ENCODE measurements around the gene OR6C75.

Gene OR6C75

GRCh38 chr12:55365086-55365485, 2.3 kb downstream of the OR6C75 start:
- POLR2A ChIA-PET = no interaction called here
- TF ChIP-seq NFRKB (IDR thresholded peaks at IDR 0.05) (no peak), FOXK2 (IDR thresholded peaks at IDR 0.05) (no peak), LEF1 (IDR thresholded peaks at IDR 0.05; ENCODE audit: borderline replicate concordance) (no peak), FOXA1 (IDR thresholded peaks at IDR 0.05) (no peak), BHLHE40 (IDR thresholded peaks at IDR 0.05; ENCODE audit: borderline replicate concordance) (no peak), CTBP1 (IDR thresholded peaks at IDR 0.05; ENCODE audit: borderline replicate concordance) (no peak), TARDBP (IDR thresholded peaks at IDR 0.05) (no peak), ZNF384 (IDR thresholded peaks at IDR 0.05) (no peak), SP1 (IDR thresholded peaks at IDR 0.05) (no peak), L3MBTL2 (conservative IDR thresholded peaks at IDR 0.05) (no peak), FOXM1 (IDR thresholded peaks at IDR 0.05; ENCODE audit: borderline replicate concordance) (no peak), HDGF (IDR thresholded peaks at IDR 0.05; ENCODE audit: borderline replicate concordance) (no peak), SUZ12 (IDR thresholded peaks at IDR 0.05) (no peak), PKNOX1 (IDR thresholded peaks at IDR 0.05) (no peak), ELF4 (IDR thresholded peaks at IDR 0.05) (no peak), ARNT (IDR thresholded peaks at IDR 0.05) (no peak)
- CTCF ChIA-PET = no interaction called here
- DNase-seq (ENCODE audit: extremely low spot score) = no peak

GRCh38 chr12:55372521-55372920, 9.7 kb downstream of the OR6C75 start:
- no peak for DNase-seq (ENCODE audit: extremely low spot score)
- CTCF ChIA-PET = no interaction called here

GRCh38 chr12:55385891-55386290, 23.1 kb downstream of the OR6C75 start:
- no peak for DNase-seq (ENCODE audit: extremely low spot score)
- POLR2A ChIA-PET = no interaction called here
- CTCF ChIA-PET = no interaction called here
- no peak for TF ChIP-seq ELF4 (IDR thresholded peaks at IDR 0.05)
- TF ChIP-seq PKNOX1 (IDR thresholded peaks at IDR 0.05) = no peak
- no peak for TF ChIP-seq FOXK2 (IDR thresholded peaks at IDR 0.05)
- TF ChIP-seq CTBP1 (IDR thresholded peaks at IDR 0.05; ENCODE audit: borderline replicate concordance) = no peak
- TF ChIP-seq FOXM1 (IDR thresholded peaks at IDR 0.05; ENCODE audit: borderline replicate concordance) = no peak
- no peak for TF ChIP-seq ARNT (IDR thresholded peaks at IDR 0.05)
- TF ChIP-seq L3MBTL2 (conservative IDR thresholded peaks at IDR 0.05) = no peak

More at GRCh38 chr12:55372521-55372920, 9.7 kb downstream of the OR6C75 start:
- POLR2A ChIA-PET = no interaction called here
- TF ChIP-seq ZNF384 (IDR thresholded peaks at IDR 0.05) (no peak), NFRKB (IDR thresholded peaks at IDR 0.05) (no peak), FOXK2 (IDR thresholded peaks at IDR 0.05) (no peak), BHLHE40 (IDR thresholded peaks at IDR 0.05; ENCODE audit: borderline replicate concordance) (no peak), LEF1 (IDR thresholded peaks at IDR 0.05; ENCODE audit: borderline replicate concordance) (no peak), L3MBTL2 (conservative IDR thresholded peaks at IDR 0.05) (no peak), CTBP1 (IDR thresholded peaks at IDR 0.05; ENCODE audit: borderline replicate concordance) (no peak), PKNOX1 (IDR thresholded peaks at IDR 0.05) (no peak), SUZ12 (IDR thresholded peaks at IDR 0.05) (no peak), TARDBP (IDR thresholded peaks at IDR 0.05) (no peak), FOXM1 (IDR thresholded peaks at IDR 0.05; ENCODE audit: borderline replicate concordance) (no peak), ELF4 (IDR thresholded peaks at IDR 0.05) (no peak), FOXA1 (IDR thresholded peaks at IDR 0.05) (no peak), ARNT (IDR thresholded peaks at IDR 0.05) (no peak), HDGF (IDR thresholded peaks at IDR 0.05; ENCODE audit: borderline replicate concordance) (no peak)

GRCh38 chr12:55392032-55392795, 29.4 kb downstream of the OR6C75 start:
- ChIA-PET CTCF (no interaction called here), POLR2A (no interaction called here)
- TF ChIP-seq SUZ12 (IDR thresholded peaks at IDR 0.05) (no peak), ELF4 (IDR thresholded peaks at IDR 0.05) (no peak), FOXA1 (IDR thresholded peaks at IDR 0.05) (no peak), FOXM1 (IDR thresholded peaks at IDR 0.05; ENCODE audit: borderline replicate concordance) (no peak), CTBP1 (IDR thresholded peaks at IDR 0.05; ENCODE audit: borderline replicate concordance) (no peak), ZNF384 (IDR thresholded peaks at IDR 0.05) (no peak), LEF1 (IDR thresholded peaks at IDR 0.05; ENCODE audit: borderline replicate concordance) (no peak), L3MBTL2 (conservative IDR thresholded peaks at IDR 0.05) (no peak), BHLHE40 (IDR thresholded peaks at IDR 0.05; ENCODE audit: borderline replicate concordance) (no peak), NFRKB (IDR thresholded peaks at IDR 0.05) (no peak)
- DNase-seq (ENCODE audit: extremely low spot score) = no peak

GRCh38 chr12:55396326-55396725, 33.6 kb downstream of the OR6C75 start:
- ChIA-PET CTCF (no interaction called here), POLR2A (no interaction called here)
- no peak for DNase-seq (ENCODE audit: extremely low spot score)
- TF ChIP-seq HDGF (IDR thresholded peaks at IDR 0.05; ENCODE audit: borderline replicate concordance) (no peak), BHLHE40 (IDR thresholded peaks at IDR 0.05; ENCODE audit: borderline replicate concordance) (no peak), NFRKB (IDR thresholded peaks at IDR 0.05) (no peak), FOXK2 (IDR thresholded peaks at IDR 0.05) (no peak), ARNT (IDR thresholded peaks at IDR 0.05) (no peak)

- ChIA-PET POLR2A (no interaction called here), CTCF (no interaction called here)
- no peak for TF ChIP-seq CTBP1 (IDR thresholded peaks at IDR 0.05; ENCODE audit: borderline replicate concordance)
- TF ChIP-seq PKNOX1 (IDR thresholded peaks at IDR 0.05) = no peak
- TF ChIP-seq ARNT (IDR thresholded peaks at IDR 0.05) = no peak
- DNase-seq (ENCODE audit: extremely low spot score) = no peak
Measured at GRCh38 chr12:55400229-55400628, 37.5 kb downstream of the OR6C75 start, which contains the start of gene OR6C65. OR6C65 (plus strand) TSS chr12:55400529; CDS start chr12:55400529, 0 bp downstream.

All from HEK293T (cell line).